Left cardiac atrium (tissue), 4 donors: ENCODE data around the gene CD160. TPM values are rescaled to one million over a fixed set of nuclear protein-coding genes. Genes with fewer than 3 reads are reported as not detected.
A peak's percentile ranks its signal among the peaks of the same experiment; 100 is the strongest.
"Not testable (repeated sequence)": the region's sequence is repeated elsewhere in the genome, so short reads cannot be mapped to it uniquely, and the experiment has no call there.

Experiments used
- ATAC-seq, 2 donors: fragments of 200-7000 bp; cut with Tn5 transposase; one replicate each; pipeline ENCODE4 v1.9.1; 2020; ENCODE audit warnings: mild to moderate bottlenecking in 2 of 2, moderate library complexity in 2 of 2
- DNase-seq: peaks from one replicate; pipeline ENCODE4 v3.0.0-alpha.2; 2020
- intact Hi-C, 2 donors: fragments of 100-400 bp; cut with DNase I; formaldehyde crosslinking; loops; one replicate each; pipeline versions ENCODE4 v1.14.1 to v1.15.1; 2022 to 2023
- total RNA-seq, 2 donors: library from RNA; stranded (reverse); fragmentation: NEBNext Ultra II Directional; extraction: Animal tissue kit (Norgen Biotek cat#: 25700); gene quantifications; one replicate each; pipeline ENCODE4 v1.2.1, GENCODE V29; 2021
- donor health status: DM: no; HTN: yes; CAD: no.
- donor health status: DM: no; HTN: yes; CAD: no; lungs with severe emphysema.
- donor health status: DM: yes; HTN: yes; CAD: no.
- donor health status: Dilated cardiomyopathy.

CD160 gene
- total RNA-seq, 2 donors from 2014 or later: 0.21 TPM; not detected in 1

GRCh38 chr1:145747398-145748247 is 28.3 kb downstream of the CD160 start:
- ATAC-seq (no peak), DNase-seq (no peak)
- intact Hi-C loops: no loop called here

- no peak for DNase-seq
- no peak for ATAC-seq
- intact Hi-C loops: no loop called here
These were observed 31.1 kb downstream of the CD160 start for GRCh38 chr1:145750426-145750825.

- ATAC-seq (peak in 1 of 2 donors; percentile 34), DNase-seq (no peak)
- intact Hi-C loops: no loop called here
These were observed 32.3 kb downstream of the CD160 start for GRCh38 chr1:145751491-145752037.

GRCh38 chr1:145757420-145757819 is 38.1 kb downstream of the CD160 start:
- DNase-seq: no peak
- intact Hi-C loops: no loop called here

GRCh38 chr1:145758116-145758515 is 38.8 kb downstream of the CD160 start:
- intact Hi-C loops: no loop called here
- no peak for DNase-seq
- ATAC-seq: no peak

More at GRCh38 chr1:145757420-145757819, 38.1 kb downstream of the CD160 start:
- ATAC-seq: no peak

GRCh38 chr1:145758575-145758974 is 39.3 kb downstream of the CD160 start:
- no peak for ATAC-seq
- no peak for DNase-seq
- intact Hi-C loops: no loop called here

- no peak for DNase-seq
- intact Hi-C loops: no loop called here
These were observed 40.4 kb downstream of the CD160 start for GRCh38 chr1:145759721-145760120.

GRCh38 chr1:145760395-145760949 is 41.2 kb downstream of the CD160 start:
- intact Hi-C loops, DNase-seq, ATAC-seq: not testable (repeated sequence)

More at GRCh38 chr1:145759721-145760120, 40.4 kb downstream of the CD160 start:
- ATAC-seq: no peak

GRCh38 chr1:145761498-145761897 is 42.2 kb downstream of the CD160 start:
- ATAC-seq, DNase-seq, intact Hi-C loops: not testable (repeated sequence)

- DNase-seq, intact Hi-C loops, ATAC-seq: not testable (repeated sequence)
These were observed 42.7 kb downstream of the CD160 start for GRCh38 chr1:145762001-145762400.

GRCh38 chr1:145764231-145764940 is 45.1 kb downstream of the CD160 start:
- ATAC-seq, intact Hi-C loops, DNase-seq: not testable (repeated sequence)

- intact Hi-C loops, DNase-seq, ATAC-seq: not testable (repeated sequence)
These were observed 45.8 kb downstream of the CD160 start for GRCh38 chr1:145765127-145765526.

- ATAC-seq, intact Hi-C loops, DNase-seq: not testable (repeated sequence)
These were observed 46.5 kb downstream of the CD160 start for GRCh38 chr1:145765585-145766360.

- intact Hi-C loops, DNase-seq, ATAC-seq: not testable (repeated sequence)
These were observed 47.6 kb downstream of the CD160 start for GRCh38 chr1:145766926-145767325.

GRCh38 chr1:145768004-145768403 is 48.7 kb downstream of the CD160 start:
- peak in 1 of 2 donors; percentile 39 for ATAC-seq
- intact Hi-C loops, DNase-seq: not testable (repeated sequence)

- no peak for ATAC-seq
- no peak for DNase-seq
- intact Hi-C loops: no loop called here
These were observed 51.8 kb downstream of the CD160 start for GRCh38 chr1:145771056-145771455.

- ATAC-seq (no peak), DNase-seq (no peak)
- intact Hi-C loops: no loop called here
These were observed 54.1 kb downstream of the CD160 start for GRCh38 chr1:145773423-145773822.

GRCh38 chr1:145777357-145778145 is 58.3 kb downstream of the CD160 start:
- DNase-seq (no peak), ATAC-seq (peak in 1 of 2 donors; percentile 62)
- intact Hi-C loops: no loop called here
